Fibroblast of upper back skin (primary cell): Measurements from ENCODE around the gene RCAN1.
"Not testable (repeated sequence)": the region's sequence is repeated elsewhere in the genome, so short reads cannot be mapped to it uniquely, and the experiment has no call there.

Experiments
- DNase-seq: peaks from one replicate; pipeline ENCODE4 v3.0.0-alpha.2; 2013

The RCAN1 gene

GRCh38 chr21:34621434-34622350, 6.8 kb upstream of the RCAN1 start:
- DNase-seq, result no peak

DNA sequence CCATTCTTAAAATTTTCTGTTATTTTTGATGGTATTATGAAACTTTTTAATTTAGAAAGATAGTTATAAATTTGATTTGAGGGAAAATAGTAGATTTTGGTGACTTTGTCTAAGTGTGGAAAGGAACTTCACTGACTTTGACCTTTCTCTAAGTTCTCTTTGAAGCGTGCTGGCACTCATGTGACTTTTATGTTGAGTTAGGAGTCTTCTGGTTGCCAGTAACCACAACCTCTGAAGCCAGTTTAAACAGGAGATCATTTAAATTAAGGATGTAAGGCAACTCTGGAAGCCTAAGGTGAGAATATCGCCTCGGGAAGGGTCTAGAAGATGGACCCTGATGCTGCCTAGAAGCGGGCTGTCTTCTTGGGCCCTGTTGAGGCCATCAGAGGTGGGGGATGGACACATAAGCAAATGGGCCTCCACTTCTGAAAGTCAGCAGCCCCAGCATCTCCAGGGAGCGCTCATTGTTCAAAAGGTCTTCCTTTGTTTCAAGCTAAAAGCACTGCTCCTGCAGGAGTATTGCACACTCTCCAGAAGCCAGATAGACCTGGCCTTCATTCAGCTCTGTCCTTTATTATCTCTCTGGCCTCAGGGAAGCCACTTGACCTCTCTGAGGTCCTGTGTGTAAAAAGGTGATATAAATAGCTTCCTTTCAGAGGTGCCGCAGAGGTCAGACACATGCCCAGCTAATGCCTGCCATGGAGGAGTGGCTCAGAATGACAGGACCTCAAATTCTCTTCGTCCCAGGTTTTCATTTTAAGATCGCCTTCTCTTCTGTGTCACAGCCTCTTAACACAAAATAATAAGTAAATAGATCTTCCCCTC, 5.1 kb upstream of the RCAN1 start:
- DNase-seq, result no peak

DNA sequence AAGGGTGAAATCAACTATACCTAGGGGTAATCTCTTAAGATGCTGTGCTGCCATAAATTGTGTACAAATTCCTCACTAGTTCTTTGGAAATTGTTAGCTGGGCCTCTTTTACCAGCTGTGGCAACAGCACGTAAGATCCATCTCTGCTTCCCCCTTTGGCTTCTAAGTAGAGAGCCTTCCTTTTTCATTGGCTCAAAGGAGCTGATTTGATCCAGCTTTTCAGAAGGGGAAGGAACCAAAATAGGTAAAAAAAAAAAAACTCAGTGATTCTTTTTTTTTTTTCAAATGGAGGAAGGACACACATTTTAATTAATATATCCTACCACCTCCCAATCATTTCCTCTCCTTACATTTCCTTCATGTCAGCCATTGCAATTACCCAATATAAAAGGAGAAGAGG, 4.0 kb upstream of the RCAN1 start:
- no peak for DNase-seq

DNA sequence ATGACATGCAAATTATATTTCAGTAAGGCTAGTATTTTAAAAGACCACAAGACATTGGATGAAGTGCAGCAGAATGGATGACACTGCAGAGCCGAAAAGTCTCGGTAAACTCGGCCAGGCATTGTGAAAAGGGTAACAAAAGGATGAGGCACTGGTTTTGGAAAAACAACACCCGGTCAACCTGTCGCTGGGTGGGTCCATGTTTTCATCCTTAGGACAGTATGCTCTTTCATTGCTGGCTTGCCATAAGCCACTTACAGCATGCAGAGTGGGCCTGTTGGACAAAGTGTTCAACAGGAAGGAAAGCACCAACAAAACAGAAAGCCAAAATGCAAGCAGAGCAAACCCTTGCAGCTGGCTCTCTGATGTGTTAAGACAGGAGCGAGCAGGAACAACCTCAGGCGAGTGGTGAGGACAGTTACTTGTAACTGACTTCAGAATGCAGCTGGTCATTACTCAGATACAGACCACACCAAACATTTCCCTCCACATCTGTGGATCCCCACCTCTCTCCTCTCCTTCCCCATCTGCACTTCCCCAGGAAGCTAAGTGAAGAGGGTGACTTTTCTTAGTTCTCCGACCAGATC, 2.9 kb upstream of the RCAN1 start:
- no peak for DNase-seq

DNA sequence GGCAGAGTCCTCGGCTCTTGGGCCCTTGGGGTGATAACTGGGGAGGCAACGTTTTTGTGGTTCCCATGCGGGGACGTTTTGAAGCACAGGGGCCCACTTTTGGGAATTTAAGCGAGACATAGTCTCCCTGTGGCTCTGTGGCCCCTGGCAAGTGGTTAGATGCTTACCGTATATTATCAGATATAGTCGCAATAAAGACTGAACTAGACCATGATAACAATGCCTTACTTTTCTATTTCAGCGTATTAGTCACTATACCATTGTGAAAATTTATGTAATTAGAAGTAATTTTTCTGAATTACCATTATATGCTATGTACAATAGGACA, 538 bp upstream of the RCAN1 start:
- DNase-seq, result no peak

DNA sequence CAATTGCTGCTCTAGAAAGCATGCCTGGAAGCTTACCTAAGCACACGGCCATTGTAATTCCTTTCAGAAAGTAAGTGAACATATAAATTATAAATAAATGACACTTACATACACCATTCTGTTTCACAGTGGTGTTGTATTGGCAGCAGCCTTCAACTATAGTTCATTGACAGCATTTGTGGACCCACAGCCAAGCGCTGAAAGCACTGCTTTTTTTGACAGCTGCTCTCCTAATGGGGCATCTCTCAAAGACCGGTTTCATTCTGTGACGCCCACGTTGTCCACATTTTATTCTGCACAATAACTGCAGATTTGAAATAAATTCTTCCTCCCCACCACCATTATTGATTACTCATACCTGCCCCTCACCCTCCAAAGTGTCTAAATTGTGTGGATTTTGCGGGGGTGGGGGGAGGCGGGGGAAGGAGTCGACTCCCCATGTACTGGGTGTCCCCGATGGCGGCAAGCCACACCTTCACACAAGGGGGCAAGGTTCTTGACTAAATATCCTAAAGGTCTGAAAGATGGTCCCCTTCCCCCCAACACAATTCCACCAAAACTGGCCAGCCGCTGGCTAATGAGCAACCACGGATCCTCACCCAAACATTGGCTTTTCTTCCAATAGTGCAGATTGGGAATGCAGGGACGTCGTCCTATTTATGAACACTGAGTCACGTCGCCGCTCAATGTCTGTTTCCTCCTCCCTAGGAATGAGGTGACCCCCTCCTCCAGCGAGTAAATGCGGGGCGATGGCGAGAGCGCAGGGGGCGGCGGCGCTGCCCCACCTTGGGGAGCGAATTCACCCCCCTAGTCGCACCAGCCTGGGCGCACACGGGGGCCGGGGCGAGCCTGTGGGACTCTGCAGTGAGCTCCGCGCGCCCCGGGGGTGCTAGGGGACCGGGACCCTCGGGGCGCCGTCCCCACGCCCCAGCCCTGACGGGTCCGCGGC, 960 bp downstream of the RCAN1 start:
- DNase-seq, result no peak

GRCh38 chr21:34612557-34612956, 2.4 kb downstream of the RCAN1 start:
- DNase-seq, result no peak

- no peak for DNase-seq
These were observed 2.9 kb downstream of the RCAN1 start for GRCh38 chr21:34612056-34612455.

GRCh38 chr21:34611528-34611927, 3.4 kb downstream of the RCAN1 start:
- DNase-seq, result no peak

- DNase-seq, result no peak
These were observed 4.9 kb downstream of the RCAN1 start for GRCh38 chr21:34609933-34610549.

DNA sequence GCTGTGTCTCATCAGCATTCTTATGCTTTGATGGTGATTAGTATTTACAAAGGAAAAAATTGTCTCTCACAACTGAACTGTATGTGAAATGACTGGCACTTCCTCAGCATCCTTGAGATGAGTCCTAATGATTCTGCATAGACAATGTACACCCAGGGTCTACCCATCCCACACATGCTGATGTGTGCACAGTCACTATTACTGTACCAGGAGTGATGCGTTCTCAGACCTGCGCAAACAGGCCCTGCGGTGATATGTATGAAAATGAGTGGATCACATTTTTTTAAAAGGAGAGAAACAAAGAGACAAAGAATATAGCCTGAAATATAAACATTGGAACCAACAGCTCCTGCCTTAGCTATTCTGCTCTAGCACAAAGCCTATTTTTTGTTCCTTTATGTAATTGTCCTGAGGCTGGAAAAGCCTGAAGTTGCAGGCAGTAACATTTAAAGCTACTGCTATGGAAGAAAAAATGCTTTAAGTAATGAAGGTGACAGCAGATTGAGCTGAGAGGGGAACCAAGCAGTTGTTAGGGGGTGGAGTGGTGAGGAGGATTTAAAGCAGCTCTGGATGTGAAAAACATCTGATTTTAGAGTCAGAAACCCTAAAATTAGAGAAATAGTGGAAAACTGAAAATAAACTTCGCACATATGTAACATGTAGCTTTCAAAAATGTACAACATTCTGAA, 5.5 kb downstream of the RCAN1 start:
- no peak for DNase-seq

- not testable (repeated sequence) for DNase-seq
These were observed 7.5 kb downstream of the RCAN1 start for GRCh38 chr21:34607376-34607775.

GRCh38 chr21:34606621-34607020, 8.3 kb downstream of the RCAN1 start:
- DNase-seq, result no peak

GRCh38 chr21:34606051-34606450, 8.9 kb downstream of the RCAN1 start:
- no peak for DNase-seq

- not testable (repeated sequence) for DNase-seq
These were observed 10.0 kb downstream of the RCAN1 start for GRCh38 chr21:34604956-34605355.

DNA sequence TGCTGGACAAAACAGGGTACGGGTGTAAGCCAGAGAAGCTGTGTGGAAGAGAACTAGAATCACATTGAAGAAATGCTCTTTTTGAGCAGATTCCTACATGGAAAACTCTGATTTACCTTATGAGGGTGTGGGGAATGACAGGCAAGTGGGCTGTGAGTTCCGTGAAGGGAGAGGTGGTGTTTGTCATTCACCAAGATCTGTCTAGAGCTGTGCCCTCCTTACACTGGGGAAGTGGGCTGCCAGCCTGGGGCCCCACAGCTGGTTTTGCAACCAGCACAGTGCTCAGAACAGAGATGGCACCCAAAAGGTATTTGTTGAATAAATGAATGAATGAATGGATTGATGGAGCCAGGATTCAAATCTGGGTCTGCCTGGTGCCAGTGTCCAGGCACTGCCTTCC, 10.4 kb downstream of the RCAN1 start:
- DNase-seq, result no peak

GRCh38 chr21:34603710-34604057, 11.2 kb downstream of the RCAN1 start:
- DNase-seq, result no peak

GRCh38 chr21:34603002-34603709, 11.8 kb downstream of the RCAN1 start:
- DNase-seq, result peak; percentile 70

DNA sequence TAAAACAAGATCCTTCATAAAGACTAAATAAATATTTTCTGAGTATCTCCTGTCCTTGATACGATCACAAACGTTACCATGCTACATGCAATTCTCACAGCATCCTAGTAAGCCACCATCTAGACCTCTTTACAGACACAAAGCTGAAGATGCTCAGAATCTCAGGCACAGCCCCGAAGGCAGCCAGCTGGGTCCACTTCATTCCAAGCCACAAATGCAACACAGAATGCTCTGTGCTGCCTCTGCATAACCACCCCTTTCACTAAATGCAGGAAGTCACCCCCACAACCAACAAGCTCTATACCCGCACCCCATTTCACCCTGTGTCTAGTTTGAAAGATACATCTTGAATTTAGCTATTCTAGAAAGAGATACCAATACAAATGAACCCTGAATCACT, 12.9 kb downstream of the RCAN1 start:
- DNase-seq, result no peak

DNA sequence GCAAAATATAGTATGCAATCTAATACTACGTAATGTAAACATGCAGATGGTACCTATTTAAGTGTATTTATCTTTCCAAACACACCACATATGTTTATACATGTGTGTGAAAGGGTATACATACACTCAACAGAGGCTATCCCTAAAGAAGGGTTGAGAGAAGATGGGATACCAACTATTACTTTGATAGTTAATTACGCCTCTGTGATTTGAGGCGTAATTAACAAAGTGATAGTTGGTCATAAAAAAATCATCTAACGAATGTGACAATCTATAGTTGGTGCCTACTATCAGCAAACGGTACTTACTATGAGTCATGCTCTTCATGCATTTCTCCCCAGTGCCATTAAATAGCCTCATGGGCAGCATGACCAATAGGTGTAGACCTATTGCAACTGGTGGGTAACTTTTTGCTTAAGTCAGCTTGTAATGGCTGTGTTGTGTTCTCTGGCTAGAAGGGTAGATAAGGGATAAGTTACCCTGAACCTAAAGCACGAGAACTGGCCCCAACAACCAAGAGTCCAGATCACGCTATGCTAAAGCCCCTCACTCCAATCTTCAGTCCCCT, 15.3 kb downstream of the RCAN1 start:
- no peak for DNase-seq
